GM21786 (cell line): ENCODE data around the gene PTEN.

ENCODE experiments used
- ATAC-seq: cut with Tn5 transposase; IDR thresholded peaks from one replicate; pipeline ENCODE4 v1.9.1; 2021; ENCODE audit not compliant: unreplicated experiment

Gene PTEN

GRCh38 chr10:87961314-87961713, 97.9 kb downstream of the PTEN start:
- ATAC-seq = no peak

- no peak for ATAC-seq
Measured at GRCh38 chr10:87966459-87966858, 103.0 kb downstream of the PTEN start.

- ATAC-seq = no peak
Measured at GRCh38 chr10:87973635-87974034, 110.2 kb downstream of the PTEN start.

GRCh38 chr10:87974130-87974529, 110.7 kb downstream of the PTEN start:
- no peak for ATAC-seq

- ATAC-seq = no peak
Measured at GRCh38 chr10:87974769-87975168, 111.3 kb downstream of the PTEN start.

GRCh38 chr10:87976101-87976743, 112.8 kb downstream of the PTEN start:
- no peak for ATAC-seq

- ATAC-seq = no peak
Measured at GRCh38 chr10:87978166-87978565, 114.7 kb downstream of the PTEN start.

GRCh38 chr10:87979847-87980246, 116.4 kb downstream of the PTEN start:
- ATAC-seq = no peak

- no peak for ATAC-seq
Measured at GRCh38 chr10:87983716-87984115, 120.3 kb downstream of the PTEN start.

GRCh38 chr10:87987206-87987605, 123.8 kb downstream of the PTEN start:
- no peak for ATAC-seq

GRCh38 chr10:87991946-87992345, 128.5 kb downstream of the PTEN start:
- ATAC-seq = no peak

- no peak for ATAC-seq
Measured at GRCh38 chr10:88004451-88004850, 141.0 kb downstream of the PTEN start.

GRCh38 chr10:88006261-88006660, 142.8 kb downstream of the PTEN start:
- no peak for ATAC-seq

GRCh38 chr10:88008866-88009470, 145.5 kb downstream of the PTEN start:
- ATAC-seq = no peak

GRCh38 chr10:88012641-88013040, 149.2 kb downstream of the PTEN start:
- ATAC-seq = no peak

GRCh38 chr10:88017781-88018180, 154.4 kb downstream of the PTEN start:
- ATAC-seq = no peak

- ATAC-seq = no peak
Measured at GRCh38 chr10:88019753-88020152, 156.3 kb downstream of the PTEN start.
